SU-DHL-6 (cell line): ENCODE measurements around the gene DELE1.

Experiments used
- CTCF ChIP-seq: fragments of 200-600 bp; sonication (generic); IDR thresholded peaks from one replicate; pipeline ENCODE4 v1.5.1; 2017; ENCODE audit warnings: antibody characterized with exemption, mild to moderate bottlenecking, low read length, moderate library complexity; ENCODE audit not compliant: insufficient read depth, poor library complexity, severe bottlenecking
- EZH2phosphoT487 ChIP-seq: fragments of 200-600 bp; sonication (generic), shearing (Covaris generic); conservative IDR thresholded peaks from 2 replicates; pipeline ENCODE4 v1.6.1; 2018; ENCODE audit warnings: mild to moderate bottlenecking, antibody characterized with exemption, low read length, moderate library complexity, mixed read lengths

GRCh38 chr5:141933151-141933550 lies 9.5 kb downstream of the DELE1 start:
- TF ChIP-seq EZH2phosphoT487, result no peak
- TF ChIP-seq CTCF, result no peak
